NCI-H187 (cell line): ENCODE data around the gene TNFRSF1B.

Experiments used
- DNase-seq, 2 experiments: peaks; one replicate each; lab custom pipeline; 2025; lab: John Stamatoyannopoulos, UW

Gene TNFRSF1B

DNA sequence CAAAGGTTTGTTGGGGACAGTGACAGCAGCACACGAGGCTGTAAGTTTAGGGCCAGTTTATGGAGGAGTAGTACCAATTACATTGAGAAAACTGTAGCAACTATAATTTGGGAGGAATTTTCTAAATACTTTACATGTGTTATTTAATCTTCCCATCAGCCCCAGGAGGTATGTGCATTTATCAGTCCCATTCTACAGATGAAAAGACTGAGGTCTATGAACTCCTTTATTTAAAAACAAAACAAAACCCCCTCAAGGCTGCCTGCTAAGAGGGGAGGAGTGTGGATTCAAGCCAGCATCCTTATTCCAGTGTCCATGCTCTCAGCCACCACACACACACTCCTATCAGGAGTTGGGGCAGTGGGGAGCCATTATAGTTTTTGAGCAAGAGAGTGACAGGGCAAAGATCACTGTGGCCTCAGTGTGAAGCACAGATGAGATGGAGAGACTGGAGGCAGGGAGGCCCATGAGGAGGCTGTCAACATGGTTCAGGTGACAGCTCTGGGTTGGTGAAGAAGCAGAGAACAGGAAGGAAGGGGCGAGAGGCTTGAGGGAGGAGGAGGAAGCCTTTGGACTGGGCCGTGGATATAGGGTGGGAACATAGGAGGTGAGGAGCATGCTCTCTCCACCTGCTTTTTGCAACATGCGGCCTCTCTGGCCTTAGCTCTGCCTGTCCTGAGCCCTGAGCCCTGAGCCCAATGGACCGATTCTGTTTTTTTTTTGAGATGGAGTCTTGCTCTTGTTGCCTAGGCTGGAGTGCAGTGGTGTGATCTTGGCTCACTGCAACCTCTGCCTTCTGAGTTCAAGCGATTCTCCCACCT, 9.7 kb downstream of the TNFRSF1B start:
- no peak for DNase-seq

DNA sequence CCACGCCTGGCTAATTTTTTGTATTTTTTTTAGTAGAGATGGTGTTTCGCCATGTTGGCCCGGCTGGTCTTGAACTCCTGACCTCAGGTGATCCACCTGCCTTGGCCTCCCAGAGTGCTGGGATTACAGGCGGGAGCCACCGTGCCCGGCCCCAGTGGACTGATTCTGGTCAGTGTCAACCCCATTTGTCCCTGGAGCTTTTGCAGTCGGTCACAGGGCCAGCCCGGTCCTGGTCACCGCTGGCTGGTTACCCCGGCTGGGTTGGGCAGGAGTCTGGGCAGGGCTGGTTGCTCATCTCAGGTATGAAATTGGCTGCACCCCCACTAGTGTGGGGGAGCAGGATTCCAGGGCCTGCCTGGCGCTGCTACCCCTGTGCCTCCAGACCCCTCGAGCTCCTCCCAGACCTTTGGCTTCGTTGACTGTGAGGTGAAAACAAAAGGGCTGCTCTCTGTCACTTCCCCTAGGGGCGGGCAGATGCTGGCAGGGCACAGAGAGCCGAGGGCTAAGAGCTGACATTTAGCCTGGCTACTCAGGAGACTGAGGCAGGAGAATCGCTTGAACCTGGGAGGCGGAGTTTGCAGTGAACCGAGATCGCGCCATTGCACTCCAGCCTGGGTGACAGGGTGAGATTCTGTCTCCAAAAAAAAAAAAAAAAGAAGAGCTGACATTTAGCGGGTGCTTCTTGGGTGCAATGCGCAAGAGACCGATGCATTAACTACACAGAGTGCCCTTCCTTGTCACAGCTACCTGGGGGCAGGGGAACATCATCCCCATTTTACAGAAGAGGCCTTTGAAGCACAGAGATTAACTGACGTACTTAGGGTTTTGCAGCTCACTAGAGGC, 10.6 kb downstream of the TNFRSF1B start:
- DNase-seq = no peak

DNA sequence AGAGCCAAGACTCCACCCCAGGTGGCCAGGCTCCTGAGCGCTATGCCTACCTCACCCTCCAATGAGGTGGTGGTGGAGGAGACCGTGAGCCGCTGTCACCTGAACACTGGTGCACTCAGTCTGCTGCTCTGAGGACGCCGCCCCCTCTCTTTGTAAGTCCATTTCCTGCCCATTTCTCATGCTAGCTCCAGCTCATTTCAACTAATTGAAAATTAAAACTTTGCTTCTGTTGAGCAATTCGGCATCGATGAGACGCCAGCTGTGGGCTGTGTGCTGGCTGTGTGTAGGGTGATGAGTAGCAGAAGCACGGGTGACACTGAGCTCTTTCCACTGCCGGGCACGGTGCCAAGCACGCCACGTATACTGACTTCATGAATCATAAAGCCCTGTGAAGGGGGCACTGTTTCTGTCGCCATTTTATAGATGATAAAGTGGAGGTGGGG, 11.2 kb downstream of the TNFRSF1B start:
- DNase-seq = no peak

DNA sequence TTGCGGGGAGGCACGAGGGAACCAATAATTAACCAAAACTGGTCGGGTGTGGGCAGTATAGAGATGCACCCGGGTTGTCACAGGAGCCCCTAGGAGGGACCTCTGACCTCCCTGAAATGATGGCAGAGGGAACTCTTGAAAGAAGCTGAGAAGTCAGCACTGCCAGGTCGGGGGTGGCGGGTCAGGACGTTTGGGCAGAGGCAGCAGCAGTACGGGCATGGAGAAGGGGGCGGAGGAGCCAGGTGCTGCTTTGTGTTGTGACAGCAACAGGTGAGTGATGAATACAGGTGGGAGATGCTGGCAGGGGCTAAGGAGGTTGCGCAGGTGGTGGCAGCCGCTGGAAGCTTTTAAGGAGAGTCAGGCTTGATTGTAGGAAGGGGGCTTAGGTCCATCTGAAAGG, 11.7 kb downstream of the TNFRSF1B start:
- DNase-seq = no peak

GRCh38 chr1:12179111-12179519, 12.3 kb downstream of the TNFRSF1B start:
- DNase-seq = no peak

DNA sequence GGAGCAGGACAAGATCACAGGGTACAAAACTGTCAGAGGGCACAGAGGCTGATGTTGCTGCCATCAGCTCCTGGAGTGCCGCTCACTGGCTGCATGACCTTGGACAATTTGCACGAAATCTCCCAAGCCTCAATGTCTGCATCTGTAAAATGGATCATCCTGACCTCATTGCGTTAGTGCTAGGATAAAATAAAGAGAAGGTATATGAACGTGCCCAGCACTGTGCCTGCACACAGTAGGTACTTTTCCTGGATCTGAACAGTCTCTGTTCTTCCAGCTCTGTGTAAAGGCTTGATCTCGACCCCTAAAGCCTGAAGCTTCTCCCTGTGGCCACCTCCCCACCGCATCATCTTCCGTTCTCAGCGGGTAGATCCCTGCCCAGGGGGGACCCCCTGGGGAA, 12.9 kb downstream of the TNFRSF1B start:
- DNase-seq = no peak

GRCh38 chr1:12180315-12180714, 13.5 kb downstream of the TNFRSF1B start:
- no peak for DNase-seq

DNA sequence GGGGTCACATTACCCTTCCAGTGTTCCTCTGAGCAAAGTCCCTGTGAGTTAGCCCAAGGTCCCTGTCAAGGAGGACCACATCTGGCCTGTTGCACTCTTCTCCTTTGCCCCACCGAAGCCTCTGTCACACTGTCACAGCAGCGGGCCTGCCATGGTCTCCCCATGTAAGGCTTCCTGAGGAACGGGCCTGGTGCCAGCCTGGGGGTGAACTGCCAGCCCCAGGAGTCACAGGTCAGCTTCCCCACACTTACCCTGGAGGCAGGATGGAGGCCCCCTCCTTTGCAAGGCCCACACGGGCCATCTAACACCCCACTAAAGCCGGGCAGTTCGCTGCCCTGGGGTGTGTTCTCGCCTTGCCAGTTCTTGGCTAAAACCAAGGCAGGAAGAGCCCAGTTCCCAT, 14.1 kb downstream of the TNFRSF1B start:
- no peak for DNase-seq

DNA sequence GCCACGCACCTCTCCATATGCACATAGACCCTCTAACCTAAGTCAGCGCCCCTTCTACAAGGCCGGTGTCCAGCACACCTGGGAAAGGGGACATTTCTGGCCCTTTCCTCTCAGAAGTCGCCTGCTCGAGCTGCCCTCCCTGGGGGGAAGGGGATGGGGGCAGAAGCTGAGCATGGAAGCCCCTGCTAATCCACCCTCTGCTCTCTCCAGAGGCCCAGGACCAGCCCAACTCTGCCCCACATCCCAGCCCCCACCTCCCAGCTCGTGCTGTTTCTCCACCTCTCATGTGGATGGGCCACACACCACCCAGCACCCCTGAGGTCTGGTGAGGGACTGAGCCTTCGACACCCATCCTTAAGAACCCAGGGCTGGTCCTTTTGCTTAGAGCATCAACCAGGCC, 14.8 kb downstream of the TNFRSF1B start:
- DNase-seq = no peak

- DNase-seq = no peak
These were observed 15.7 kb downstream of the TNFRSF1B start for GRCh38 chr1:12182410-12182984.

DNA sequence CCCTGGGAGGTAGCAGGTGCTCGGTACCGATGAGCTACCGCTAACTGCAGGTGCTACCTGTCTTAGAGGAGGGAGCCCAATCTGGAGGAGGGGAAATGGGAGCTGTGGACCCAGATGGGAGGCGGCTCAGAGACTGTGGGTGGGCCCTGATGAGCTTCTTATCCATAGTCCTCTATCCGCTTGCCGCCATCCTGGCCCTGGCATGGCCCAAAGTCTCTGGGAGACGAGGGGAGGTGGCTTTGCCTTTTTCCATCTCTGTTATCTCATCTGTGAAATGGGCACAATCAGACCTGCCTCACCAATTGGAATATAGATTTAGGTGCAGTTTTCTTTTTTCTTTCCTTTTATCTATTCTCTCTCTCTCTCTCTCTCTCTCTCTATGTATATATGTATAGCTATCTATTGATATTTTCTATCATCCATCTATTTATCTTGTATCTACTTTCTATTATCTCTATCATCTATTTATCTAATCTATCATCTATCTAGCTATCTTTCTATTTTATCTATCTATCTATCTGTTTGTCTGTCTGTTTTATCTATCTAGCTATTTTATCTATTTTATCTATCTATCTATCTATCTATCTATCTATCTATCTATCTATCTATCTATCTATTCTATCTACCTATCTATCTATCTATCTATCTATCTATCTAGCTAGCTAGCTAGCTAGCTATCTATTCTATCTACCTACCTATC, 16.5 kb downstream of the TNFRSF1B start:
- DNase-seq = no peak

DNA sequence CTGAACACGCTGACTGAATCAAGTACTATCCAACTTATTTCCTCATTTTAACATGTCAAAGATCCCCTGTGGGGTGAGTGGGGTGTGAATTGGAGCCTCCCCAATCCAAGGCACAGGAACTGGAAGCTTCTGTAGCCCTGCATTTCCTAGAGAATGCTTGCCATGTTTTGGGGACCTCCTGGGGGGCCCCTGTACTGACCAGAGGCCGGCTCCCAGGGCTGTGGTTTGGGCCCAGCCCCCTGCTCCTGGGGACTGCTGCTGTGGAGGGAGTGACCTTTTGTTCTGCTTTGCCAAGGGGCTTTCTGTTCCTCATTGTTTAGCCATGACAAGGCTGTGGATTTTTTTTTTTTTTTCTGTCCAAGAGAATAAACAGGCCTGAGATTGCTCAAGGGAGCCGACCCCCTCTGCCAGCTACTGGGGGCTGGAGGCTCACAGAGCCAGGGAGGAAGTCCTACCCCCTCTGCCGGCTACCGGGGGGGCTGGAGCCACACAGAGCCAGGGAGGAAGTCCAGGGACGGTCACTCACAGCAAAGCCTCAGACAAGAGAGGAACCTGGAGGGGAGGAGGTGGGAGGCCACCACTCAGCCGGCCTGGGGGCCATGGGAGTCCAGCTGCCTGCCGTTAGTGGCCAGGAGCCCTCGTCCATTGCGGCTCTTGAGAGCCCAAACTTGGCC, 17.4 kb downstream of the TNFRSF1B start:
- DNase-seq = no peak

DNA sequence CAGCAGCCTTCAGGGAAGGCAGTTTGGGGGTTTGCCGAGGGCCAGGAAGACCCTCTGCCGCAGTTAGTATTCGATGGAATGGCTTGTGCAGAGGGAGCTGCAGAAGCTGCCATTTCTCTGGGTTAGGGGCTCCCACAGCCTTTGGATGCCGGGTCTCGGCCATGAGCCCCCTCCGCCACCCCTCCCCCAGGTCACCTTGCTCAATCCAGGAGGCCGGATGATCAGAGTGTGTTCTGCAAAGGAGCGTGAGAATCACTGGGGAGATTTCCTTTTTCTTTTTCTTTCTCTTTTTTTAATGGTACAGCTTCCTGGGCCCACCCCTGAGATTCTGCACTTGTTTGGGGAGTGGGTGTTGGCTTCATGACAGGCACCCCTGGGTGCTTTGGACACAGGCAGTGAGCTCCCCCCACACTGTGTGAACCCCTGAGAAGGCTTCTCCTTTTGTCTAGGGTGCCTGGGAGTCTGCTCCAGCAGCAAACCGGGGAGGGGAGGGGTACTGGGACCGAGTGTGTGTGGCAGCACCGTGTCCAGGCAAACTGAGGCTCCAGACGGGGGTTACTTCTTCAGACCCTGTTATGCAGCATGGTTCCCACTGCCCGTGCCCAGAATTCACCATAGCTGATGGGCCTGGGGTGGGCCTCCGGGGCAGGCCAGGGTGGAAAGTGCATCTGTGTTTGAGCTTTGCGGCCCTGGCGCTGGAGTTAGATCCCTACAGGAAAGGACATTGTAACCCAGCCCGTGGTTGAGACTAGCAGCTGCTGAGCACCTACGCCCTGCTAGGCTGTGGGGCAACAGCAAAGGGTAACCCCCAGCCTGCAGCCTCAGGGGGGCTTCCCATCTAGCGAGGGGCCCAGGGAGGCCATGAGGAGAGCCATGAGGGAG, 18.5 kb downstream of the TNFRSF1B start:
- DNase-seq = no peak

DNA sequence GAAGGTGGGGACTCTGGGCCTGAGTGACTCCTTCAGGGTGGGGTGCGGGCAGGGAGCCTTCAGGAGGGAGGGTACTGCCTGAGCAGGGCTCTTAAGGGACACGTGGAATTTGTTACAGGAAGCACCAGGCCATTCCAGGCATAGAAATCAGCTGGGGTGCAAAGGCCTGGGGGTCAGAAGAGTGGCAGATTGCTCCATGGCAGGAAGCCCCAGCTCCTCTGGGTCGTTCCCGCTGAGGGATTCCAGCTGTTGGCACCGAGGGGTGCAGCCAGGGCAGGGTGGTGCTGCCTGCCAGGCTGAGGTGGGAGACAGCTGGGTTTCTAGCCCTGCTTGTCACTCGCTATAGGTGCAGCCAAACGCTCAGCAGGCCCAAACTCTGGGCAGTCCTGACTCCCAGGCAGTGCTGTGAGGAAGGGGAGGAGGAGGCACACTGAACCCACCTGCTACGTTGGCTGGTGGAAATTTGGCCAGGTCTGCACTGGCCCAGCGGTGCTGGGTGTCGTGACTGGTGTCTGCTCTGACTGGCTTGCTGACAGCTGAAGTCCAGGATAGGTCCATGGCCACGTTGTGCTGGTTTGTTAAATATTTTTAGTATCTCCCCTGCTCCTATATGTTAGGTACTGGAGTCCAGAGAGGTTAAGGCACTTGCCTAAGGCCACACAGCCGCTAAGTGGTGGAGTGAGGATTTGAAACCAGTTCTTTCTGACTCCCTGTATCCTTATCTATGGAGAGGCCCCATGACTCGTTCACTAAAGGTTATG, 19.3 kb downstream of the TNFRSF1B start:
- DNase-seq = no peak

- DNase-seq = no peak
These were observed 19.8 kb downstream of the TNFRSF1B start for GRCh38 chr1:12186679-12186985.

DNA sequence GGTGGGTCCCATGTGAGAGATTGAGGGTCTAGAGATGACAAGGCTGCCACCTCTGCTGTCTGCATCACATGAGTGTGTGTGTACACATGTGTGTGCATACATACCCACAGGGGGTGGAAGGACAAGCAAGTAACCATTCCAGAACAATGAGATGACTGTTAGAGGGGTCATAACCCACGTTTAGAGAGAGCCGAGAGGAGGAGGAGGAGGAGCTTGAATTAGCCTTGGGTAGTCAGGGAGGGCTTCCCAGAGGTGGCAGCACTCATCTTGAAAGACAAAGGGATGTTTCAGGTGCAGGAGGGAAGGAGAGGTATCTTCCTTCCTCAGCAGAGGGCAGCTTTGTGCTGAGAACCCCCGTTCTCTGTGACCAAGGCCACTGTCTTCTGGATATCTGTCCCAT, 21.3 kb downstream of the TNFRSF1B start:
- DNase-seq = no peak

DNA sequence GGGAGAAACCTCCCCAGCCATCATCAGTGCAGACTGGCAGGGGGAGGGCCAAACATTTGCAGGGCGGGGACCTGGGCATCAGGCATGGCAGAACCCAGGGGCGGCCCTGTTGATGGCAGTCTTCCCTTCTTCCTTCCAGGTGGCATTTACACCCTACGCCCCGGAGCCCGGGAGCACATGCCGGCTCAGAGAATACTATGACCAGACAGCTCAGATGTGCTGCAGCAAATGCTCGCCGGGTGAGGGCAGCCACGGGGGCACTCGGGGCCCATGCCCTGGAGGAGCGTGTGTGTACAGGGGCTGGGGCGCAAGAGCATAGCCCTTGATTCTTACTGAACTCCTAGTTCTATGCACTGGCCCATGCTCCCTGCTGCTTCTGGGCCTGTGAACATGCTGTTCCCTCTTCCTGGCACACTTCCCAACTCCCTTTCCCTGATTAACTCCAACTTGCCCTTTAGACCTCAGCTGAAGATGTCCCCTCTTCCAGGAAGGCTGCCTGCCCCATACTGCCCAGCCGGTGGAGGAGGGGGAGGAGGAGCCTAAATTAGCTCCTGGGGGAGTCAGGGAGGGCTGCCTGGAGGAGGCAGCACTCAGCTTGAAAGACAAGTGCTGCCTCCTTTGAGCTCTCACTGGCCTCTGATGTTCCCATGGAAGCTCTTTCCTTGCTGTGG, 22.0 kb downstream of the TNFRSF1B start:
- no peak for DNase-seq

GRCh38 chr1:12189328-12189682, 22.5 kb downstream of the TNFRSF1B start:
- no peak for DNase-seq

DNA sequence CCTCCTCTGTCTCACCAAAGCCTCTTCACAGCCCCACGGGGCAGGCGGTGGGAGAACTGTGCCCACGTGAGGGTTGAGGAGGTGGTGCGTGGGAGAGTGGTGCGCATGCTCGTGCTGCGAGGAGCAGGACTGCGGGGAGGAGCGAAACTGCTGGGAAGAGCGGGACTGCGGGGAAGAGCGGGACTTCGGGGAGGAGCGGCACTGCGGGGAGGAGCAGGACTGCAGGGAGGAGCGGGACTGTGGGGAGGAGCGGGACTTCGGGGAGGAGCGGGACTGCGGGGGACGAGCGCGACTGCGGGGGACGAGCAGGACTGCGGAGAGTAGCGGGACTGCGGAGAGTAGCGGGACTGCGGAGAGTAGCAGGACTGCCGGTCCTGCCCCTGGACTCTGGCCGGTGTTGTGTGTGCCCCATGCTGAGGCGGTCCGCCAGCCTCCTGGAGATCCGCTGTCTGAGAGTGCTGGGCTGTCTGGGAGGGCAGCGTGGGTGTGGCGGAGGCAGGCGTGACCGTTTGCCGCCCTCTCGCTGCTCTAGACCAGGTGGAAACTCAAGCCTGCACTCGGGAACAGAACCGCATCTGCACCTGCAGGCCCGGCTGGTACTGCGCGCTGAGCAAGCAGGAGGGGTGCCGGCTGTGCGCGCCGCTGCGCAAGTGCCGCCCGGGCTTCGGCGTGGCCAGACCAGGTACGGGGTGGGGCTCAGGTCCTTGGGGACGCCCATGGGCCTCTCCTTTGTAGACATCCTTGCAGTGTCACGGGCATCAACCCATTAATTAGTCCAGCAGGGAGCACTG, 24.6 kb downstream of the TNFRSF1B start:
- DNase-seq = peak in 1 of 2 experiments; percentile 37
